MM.1S (cell line): ENCODE measurements around the gene COQ8A.

Source experiments
- EZH2 ChIP-seq: fragments of 300-600 bp; sonication (generic); optimal IDR thresholded peaks from 2 replicates; pipeline ENCODE3; 2017; ENCODE audit warnings: low read depth, mild to moderate bottlenecking, antibody characterized with exemption, low read length, mixed read lengths
- EZH2phosphoT487 ChIP-seq: fragments of 300-600 bp; sonication (generic); IDR thresholded peaks from 2 replicates; pipeline ENCODE4 v1.6.1; 2018; ENCODE audit warnings: antibody characterized with exemption, low read length
- TF ChIP-seq, protein P1 (sequence below): fragments of 300-600 bp; sonication (generic); IDR thresholded peaks from 2 replicates; pipeline ENCODE4 v1.5.1; 2016; ENCODE audit warnings: antibody characterized with exemption, low read length, mixed read lengths

GRCh38 chr1:226902601-226903000 lies 37.5 kb upstream of the COQ8A start:
- TF ChIP-seq, protein P1, sequence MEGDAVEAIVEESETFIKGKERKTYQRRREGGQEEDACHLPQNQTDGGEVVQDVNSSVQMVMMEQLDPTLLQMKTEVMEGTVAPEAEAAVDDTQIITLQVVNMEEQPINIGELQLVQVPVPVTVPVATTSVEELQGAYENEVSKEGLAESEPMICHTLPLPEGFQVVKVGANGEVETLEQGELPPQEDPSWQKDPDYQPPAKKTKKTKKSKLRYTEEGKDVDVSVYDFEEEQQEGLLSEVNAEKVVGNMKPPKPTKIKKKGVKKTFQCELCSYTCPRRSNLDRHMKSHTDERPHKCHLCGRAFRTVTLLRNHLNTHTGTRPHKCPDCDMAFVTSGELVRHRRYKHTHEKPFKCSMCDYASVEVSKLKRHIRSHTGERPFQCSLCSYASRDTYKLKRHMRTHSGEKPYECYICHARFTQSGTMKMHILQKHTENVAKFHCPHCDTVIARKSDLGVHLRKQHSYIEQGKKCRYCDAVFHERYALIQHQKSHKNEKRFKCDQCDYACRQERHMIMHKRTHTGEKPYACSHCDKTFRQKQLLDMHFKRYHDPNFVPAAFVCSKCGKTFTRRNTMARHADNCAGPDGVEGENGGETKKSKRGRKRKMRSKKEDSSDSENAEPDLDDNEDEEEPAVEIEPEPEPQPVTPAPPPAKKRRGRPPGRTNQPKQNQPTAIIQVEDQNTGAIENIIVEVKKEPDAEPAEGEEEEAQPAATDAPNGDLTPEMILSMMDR = no peak
- TF ChIP-seq EZH2 = no peak
- TF ChIP-seq EZH2phosphoT487 = no peak
